B cell (primary cell): ENCODE data around the gene SMAD7. TPM values are rescaled to one million over a fixed set of nuclear protein-coding genes. Genes with fewer than 3 reads are reported as not detected.

Experiments used
- ATAC-seq: fragments of 200-7000 bp; cut with Tn5 transposase; one replicate; pipeline ENCODE4 v1.10.0; 2021; ENCODE audit warnings: low read depth, mild to moderate bottlenecking, moderate number of reproducible peaks, moderate library complexity
- CTCF ChIA-PET: fragments of 350-600 bp; sonication (Branson Sonifier 250); formaldehyde crosslinking; loops from one replicate; lab custom pipeline; 2021; ENCODE audit warnings: antibody characterized with exemption, inconsistent platforms; lab: Charles Lee
- POLR2A ChIA-PET: fragments of 350-600 bp; sonication (Branson Sonifier 250); formaldehyde crosslinking; loops from one replicate; lab custom pipeline; 2021; ENCODE audit warnings: antibody characterized with exemption; lab: Charles Lee
- DNase-seq: peaks from one replicate; pipeline ENCODE4 v3.0.0; 2013
- H2AFZ ChIP-seq: 2 replicates; pipeline ENCODE4 v1.6.1; 2012; ENCODE audit warnings: mild to moderate bottlenecking, low read depth, low read length; ENCODE audit not compliant: insufficient read depth, poor library complexity, severe bottlenecking
- H3K27ac ChIP-seq, 2 donors: 1 replicate in 1 of 2; 2 replicates in 1 of 2; pipeline ENCODE4 v1.5.1; 2012 to 2013; ENCODE audit warnings: low read length in 2 of 2, mild to moderate bottlenecking in 2 of 2, moderate library complexity in 1 of 2
- H3K27me3 ChIP-seq, 4 experiments: fragments of 200-600 bp in 1 of 4; sonication (generic) in 1 of 4; replicated peaks in 1 of 4; 1 replicate in 2 of 4; 2 replicates in 2 of 4; pipeline versions ENCODE4 v1.6.1 to v1.7.0; 2013 to 2016; ENCODE audit warnings: low read length in 3 of 4, mild to moderate bottlenecking in 2 of 4, mixed read lengths in 1 of 4, moderate library complexity in 1 of 4; ENCODE audit not compliant: insufficient read depth in 4 of 4, control insufficient read depth in 3 of 4; ENCODE audit errors: control extremely low read depth in 1 of 4
- H3K36me3 ChIP-seq, 2 experiments: replicated peaks in 1 of 2; 1 replicate in 1 of 2; 2 replicates in 1 of 2; pipeline versions ENCODE4 v1.6.1 to v1.7.1; 2013; ENCODE audit warnings: low read length in 1 of 2; ENCODE audit not compliant: insufficient read depth in 2 of 2, control insufficient read depth in 1 of 2; ENCODE audit errors: control extremely low read depth in 1 of 2, extremely low read depth in 1 of 2
- H3K4me1 ChIP-seq, 2 donors: fragments of 200-600 bp in 1 of 2; sonication (generic) in 1 of 2; 1 replicate in 1 of 2; 2 replicates in 1 of 2; pipeline versions ENCODE4 v1.5.1 to v1.6.1; 2013 to 2017; ENCODE audit warnings: low read length in 2 of 2; ENCODE audit not compliant: control insufficient read depth in 2 of 2, insufficient read depth in 2 of 2
- H3K4me2 ChIP-seq: replicated peaks from 2 replicates; pipeline ENCODE3; 2012; ENCODE audit warnings: mild to moderate bottlenecking, low read depth, low read length; ENCODE audit not compliant: poor library complexity, severe bottlenecking
- H3K4me3 ChIP-seq, 5 experiments: fragments of 200-600 bp in 1 of 5; sonication (generic) in 1 of 5; 1 replicate in 3 of 5; 2 replicates in 2 of 5; pipeline versions ENCODE4 v1.5.1 to v1.7.0; 2011 to 2016; ENCODE audit warnings: low read length in 4 of 5, mild to moderate bottlenecking in 4 of 5, low read depth in 2 of 5, control low read depth in 1 of 5, moderate library complexity in 1 of 5; ENCODE audit not compliant: insufficient read depth in 1 of 5; ENCODE audit errors: control extremely low read depth in 1 of 5, extremely low read depth in 1 of 5
- H3K79me2 ChIP-seq: fragments of 200-600 bp; sonication (generic); one replicate; pipeline ENCODE4 v1.6.0; 2016; ENCODE audit warnings: low read length; ENCODE audit not compliant: control insufficient read depth, insufficient read depth
- H3K9ac ChIP-seq: fragments of 200-600 bp; sonication (generic); 2 replicates; pipeline ENCODE4 v1.6.1; 2017; ENCODE audit warnings: mild to moderate bottlenecking, low read length, moderate library complexity
- H3K9me3 ChIP-seq, 3 donors: one replicate each; pipeline versions ENCODE4 v1.6.1 to v1.7.1; 2013; ENCODE audit warnings: low read length in 2 of 3; ENCODE audit not compliant: control insufficient read depth in 2 of 3, insufficient read depth in 1 of 3; ENCODE audit errors: control extremely low read depth in 1 of 3
- H4K20me1 ChIP-seq: 2 replicates; pipeline ENCODE4 v1.6.0; 2012; ENCODE audit warnings: mild to moderate bottlenecking, low read length; ENCODE audit not compliant: insufficient read depth, control insufficient read depth, poor library complexity, severe bottlenecking
- H3K27ac Mint-ChIP-seq: one replicate; pipeline ENCODE4 v1.8.0; 2021; ENCODE audit warnings: mixed read lengths
- H3K27me3 Mint-ChIP-seq: one replicate; pipeline ENCODE4 v1.8.0; 2021; ENCODE audit warnings: mixed read lengths
- H3K4me1 Mint-ChIP-seq: one replicate; pipeline ENCODE4 v1.8.0; 2021; ENCODE audit warnings: mixed read lengths
- H3K4me3 Mint-ChIP-seq: one replicate; pipeline ENCODE4 v1.8.0; 2021; ENCODE audit warnings: mixed read lengths
- H3K9me3 Mint-ChIP-seq: one replicate; pipeline ENCODE4 v1.8.0; 2022; ENCODE audit warnings: mixed read lengths; ENCODE audit not compliant: insufficient read depth
- CTCF ChIP-seq: fragments of 200-600 bp; IDR thresholded peaks from one replicate; pipeline ENCODE4 v1.8.0; 2022; ENCODE audit warnings: antibody characterized with exemption, mild to moderate bottlenecking
- EZH2 ChIP-seq: IDR thresholded peaks from 2 replicates; pipeline ENCODE4 v1.6.1; 2012; ENCODE audit warnings: borderline replicate concordance, low read depth, mild to moderate bottlenecking, moderate library complexity, low read length; ENCODE audit not compliant: insufficient read depth, poor library complexity, severe bottlenecking
- WGBS: methylation state at CpG from one replicate; pipeline ENCODE4 v1.1.5; 2013; ENCODE audit warnings: missing lambda C conversion rate; ENCODE audit not compliant: insufficient coverage; 5-methylcytosine and 5-hydroxymethylcytosine counted together
- intact Hi-C: fragments of 100-400 bp; cut with micrococcal nuclease; formaldehyde crosslinking; loops from one replicate; pipeline ENCODE4 v1.10.0; 2022
- polyA plus RNA-seq: library from polyadenylated mRNA; depleted of rRNA; stranded (reverse); fragments of >200 nt; gene quantifications from 2 replicates; pipeline ENCODE4 v1.2.3, GENCODE V29; 2012
- total RNA-seq, 2 donors: library from RNA; stranded (reverse); fragments of 120-200 nt in 1 of 2; gene quantifications; 1 replicate in 1 of 2; 2 replicates in 1 of 2; pipeline versions ENCODE4 v1.2.3 to v1.2.4, GENCODE V29; 2013 to 2022

Gene SMAD7
- total and polyA plus RNA-seq, 2 donors (not counting 1 experiment from before 2014, with no cell fraction given) = 10.1 to 20.9 TPM

GRCh38 chr18:48887905-48888772, 62.6 kb downstream of the SMAD7 start:
- no peak overlapping the region for H3K4me2 ChIP-seq
- no peak overlapping the region for H2AFZ ChIP-seq
- ChIA-PET CTCF (interaction anchor here (0.6 kb wide), 1 partner anchor 98 kb away, joined by 5 read pairs; no protein-coding TSS in a partner anchor), POLR2A (no interaction called here)
- no peaks in the 10 kb centered on the region for H3K4me1 ChIP-seq
- H3K4me3 ChIP-seq = no peak overlapping the region
- Mint-ChIP-seq H3K4me1 (no peaks in the 10 kb centered on the region), H3K9me3 (no peaks in the 10 kb centered on the region), H3K27ac (no peak overlapping the region), H3K4me3 (no peak overlapping the region), H3K27me3 (no peaks in the 10 kb centered on the region)
- ATAC-seq (no peak), DNase-seq (no peak)
- intact Hi-C loops = no loop called here
- no peaks in the 10 kb centered on the region for H3K36me3 ChIP-seq
- 94% methylated on average over 17 of the region's 18 CpGs for WGBS
- H3K9ac ChIP-seq = no peak overlapping the region
- no peaks in the 10 kb centered on the region for H3K9me3 ChIP-seq
- no peak for TF ChIP-seq EZH2
- TF ChIP-seq CTCF = no peak
- no peak overlapping the region for H3K27ac ChIP-seq
- H3K27me3 ChIP-seq = no peaks in the 10 kb centered on the region
- H4K20me1 ChIP-seq = no peaks in the 10 kb centered on the region
- no peaks in the 10 kb centered on the region for H3K79me2 ChIP-seq

- Histone ChIP-seq H3K79me2 (no peaks in the 10 kb centered on the region), H4K20me1 (no peaks in the 10 kb centered on the region), H3K27ac (no peak overlapping the region), H3K4me3 (no peak overlapping the region), H3K4me1 (no peaks in the 10 kb centered on the region), H3K9me3 (no peaks in the 10 kb centered on the region), H3K27me3 (no peaks in the 10 kb centered on the region), H3K36me3 (no peaks in the 10 kb centered on the region), H3K9ac (no peak overlapping the region), H3K4me2 (no peak overlapping the region), H2AFZ (no peak overlapping the region)
- ATAC-seq = no peak
- intact Hi-C loops = no loop called here
- no peaks in the 10 kb centered on the region for H3K9me3 Mint-ChIP-seq
- 93% methylated on average over 11 of the region's 12 CpGs for WGBS
- H3K4me1 Mint-ChIP-seq = no peaks in the 10 kb centered on the region
- ChIA-PET CTCF (no interaction called here), POLR2A (no interaction called here)
- no peak for DNase-seq
- no peak overlapping the region for H3K4me3 Mint-ChIP-seq
- no peaks in the 10 kb centered on the region for H3K27me3 Mint-ChIP-seq
- TF ChIP-seq EZH2 (no peak), CTCF (no peak)
- no peak overlapping the region for H3K27ac Mint-ChIP-seq
These were observed 63.4 kb downstream of the SMAD7 start for GRCh38 chr18:48887294-48887904.
